H1 (cell line): ENCODE results near the gene NAGA. TPM values are rescaled to one million over a fixed set of nuclear protein-coding genes. Genes with fewer than 3 reads are reported as not detected.

Source experiments
- CTCF ChIA-PET: fragments of 300-600 bp; sonication (Branson Sonifier 250); formaldehyde crosslinking; loops from one replicate; lab custom pipeline; 2021; ENCODE audit not compliant: partially characterized antibody; lab: Charles Lee
- POLR2A ChIA-PET: fragments of 300-600 bp; sonication (Branson Sonifier 250); formaldehyde crosslinking; loops from one replicate; lab custom pipeline; 2021; ENCODE audit warnings: inconsistent platforms; ENCODE audit not compliant: partially characterized antibody; lab: Charles Lee
- DNase-seq, 2 experiments: peaks; one replicate each; pipeline versions ENCODE4 v3.0.0 to v3.0.0-alpha.2; 2010 to 2022; ENCODE audit warnings: low spot score in 2 of 2, low read depth in 1 of 2, mixed read lengths in 1 of 2
- FAIRE-seq: peaks from 2 replicates; lab custom pipeline; 2011; peaks lifted over from hg19 to GRCh38; lab: Jason Lieb, UNC
- H2AFZ ChIP-seq: 2 replicates; pipeline ENCODE4 v1.8.1; 2012; ENCODE audit warnings: low read length, inconsistent platforms
- H2AK5ac ChIP-seq: 2 replicates; pipeline ENCODE4 v1.6.1; 2013; ENCODE audit warnings: low read depth, low read length
- H2BK120ac ChIP-seq: replicated peaks from 2 replicates; pipeline ENCODE3; 2013; ENCODE audit warnings: low read depth, low read length, inconsistent platforms
- H2BK12ac ChIP-seq: 2 replicates; pipeline ENCODE4 v1.6.1; 2013; ENCODE audit warnings: low read depth, low read length
- H2BK15ac ChIP-seq: 2 replicates; pipeline ENCODE4 v1.6.1; 2013; ENCODE audit warnings: low read length
- H2BK20ac ChIP-seq: 2 replicates; pipeline ENCODE4 v1.6.1; 2013; ENCODE audit warnings: low read length
- H2BK5ac ChIP-seq: 2 replicates; pipeline ENCODE4 v1.6.1; 2013; ENCODE audit warnings: low read depth, low read length
- H3K14ac ChIP-seq: 2 replicates; pipeline ENCODE4 v1.6.1; 2013; ENCODE audit warnings: inconsistent platforms; ENCODE audit not compliant: insufficient read length
- H3K18ac ChIP-seq: 2 replicates; pipeline ENCODE4 v1.6.1; 2013; ENCODE audit warnings: low read length; ENCODE audit errors: extremely low read depth
- H3K23ac ChIP-seq: 2 replicates; pipeline ENCODE4 v1.6.1; 2013; ENCODE audit warnings: inconsistent platforms; ENCODE audit not compliant: insufficient read length
- H3K23me2 ChIP-seq: 2 replicates; pipeline ENCODE4 v1.6.1; 2013; ENCODE audit warnings: low read depth, low read length
- H3K27ac ChIP-seq: 2 replicates; pipeline ENCODE4 v1.6.1; 2011; ENCODE audit warnings: low read depth, low read length, inconsistent platforms
- H3K27me3 ChIP-seq, 4 experiments: replicated peaks in 1 of 4; 1 replicate in 1 of 4; 2 replicates in 3 of 4; pipeline versions ENCODE4 v1.6.1 to v1.8.1; 2011 to 2013; ENCODE audit warnings: low read length in 3 of 4, mild to moderate bottlenecking in 3 of 4, inconsistent platforms in 2 of 4, mixed read lengths in 2 of 4, moderate library complexity in 1 of 4; ENCODE audit not compliant: control insufficient read depth in 3 of 4, insufficient read depth in 3 of 4; ENCODE audit errors: extremely low read depth in 1 of 4
- H3K36me3 ChIP-seq, 4 experiments: 2 replicates each; pipeline versions ENCODE4 v1.6.1 to v1.8.1; 2011 to 2013; ENCODE audit warnings: mild to moderate bottlenecking in 4 of 4, low read length in 3 of 4, moderate library complexity in 2 of 4, control low read depth in 1 of 4, inconsistent platforms in 1 of 4; ENCODE audit not compliant: insufficient read depth in 4 of 4, control insufficient read depth in 2 of 4
- H3K4ac ChIP-seq: replicated peaks from 2 replicates; pipeline ENCODE3; 2013; ENCODE audit warnings: low read length, low read depth, mixed read lengths, inconsistent platforms; ENCODE audit not compliant: insufficient read length
- H3K4me1 ChIP-seq, 4 experiments: replicated peaks in 1 of 4; 1 replicate in 1 of 4; 2 replicates in 3 of 4; pipeline versions ENCODE4 v1.6.1 to v1.8.1; 2011 to 2013; ENCODE audit warnings: low read length in 3 of 4, inconsistent platforms in 2 of 4, mixed read lengths in 1 of 4; ENCODE audit not compliant: insufficient read depth in 4 of 4, control insufficient read depth in 3 of 4
- H3K4me2 ChIP-seq, 2 experiments: 2 replicates each; pipeline versions ENCODE4 v1.6.1 to v1.8.1; 2011 to 2013; ENCODE audit warnings: low read depth in 2 of 2, low read length in 2 of 2, control low read depth in 1 of 2, inconsistent platforms in 1 of 2, mild to moderate bottlenecking in 1 of 2; ENCODE audit not compliant: insufficient read depth in 1 of 2
- H3K4me3 ChIP-seq, 4 experiments: fragments of 200-600, 300-600 bp in 1 of 4; sonication (generic), shearing (Covaris generic), sonication (Bioruptor Twin) in 1 of 4; 2 replicates each; pipeline versions ENCODE4 v1.5.1 to v1.8.1; 2011 to 2016; ENCODE audit warnings: low read length in 4 of 4, low read depth in 3 of 4, control low read depth in 2 of 4, inconsistent platforms in 2 of 4, mild to moderate bottlenecking in 2 of 4, mixed read lengths in 1 of 4, moderate library complexity in 1 of 4; ENCODE audit not compliant: insufficient read depth in 2 of 4; ENCODE audit errors: extremely low read depth in 1 of 4
- H3K56ac ChIP-seq: replicated peaks from 2 replicates; pipeline ENCODE3; 2013; ENCODE audit warnings: low read depth, mild to moderate bottlenecking, mixed read lengths, low read length, inconsistent platforms; ENCODE audit not compliant: insufficient read length
- H3K79me1 ChIP-seq: 2 replicates; pipeline ENCODE4 v1.6.1; 2013; ENCODE audit warnings: low read depth, low read length, control low read depth
- H3K79me2 ChIP-seq, 2 experiments: 2 replicates each; pipeline versions ENCODE4 v1.6.1 to v1.8.1; 2012 to 2013; ENCODE audit warnings: low read length in 2 of 2, mild to moderate bottlenecking in 2 of 2, inconsistent platforms in 1 of 2; ENCODE audit not compliant: insufficient read depth in 2 of 2, control insufficient read depth in 1 of 2
- H3K9ac ChIP-seq, 4 experiments: replicated peaks in 1 of 4; 1 replicate in 1 of 4; 2 replicates in 3 of 4; pipeline versions ENCODE4 v1.6.1 to v1.8.1; 2011 to 2013; ENCODE audit warnings: low read depth in 3 of 4, low read length in 3 of 4, control low read depth in 2 of 4, mild to moderate bottlenecking in 2 of 4, moderate library complexity in 2 of 4, inconsistent platforms in 1 of 4; ENCODE audit errors: extremely low read depth in 1 of 4
- H3K9me3 ChIP-seq, 2 experiments: 2 replicates each; pipeline versions ENCODE4 v1.6.1 to v1.8.1; 2012 to 2013; ENCODE audit warnings: mild to moderate bottlenecking in 2 of 2, moderate library complexity in 2 of 2, control low read depth in 1 of 2, inconsistent platforms in 1 of 2, low read depth in 1 of 2, low read length in 1 of 2, mixed read lengths in 1 of 2; ENCODE audit not compliant: insufficient read depth in 2 of 2
- H4K20me1 ChIP-seq, 2 experiments: replicated peaks in 1 of 2; 2 replicates each; pipeline versions ENCODE3 to v1.8.1; 2011 to 2013; ENCODE audit warnings: inconsistent platforms in 2 of 2, low read length in 2 of 2, mild to moderate bottlenecking in 1 of 2; ENCODE audit not compliant: insufficient read depth in 2 of 2, control insufficient read depth in 1 of 2
- H4K5ac ChIP-seq: 2 replicates; pipeline ENCODE4 v1.6.1; 2013; ENCODE audit warnings: low read length, low read depth, mixed read lengths, inconsistent platforms; ENCODE audit not compliant: insufficient read length
- H4K8ac ChIP-seq: 2 replicates; pipeline ENCODE4 v1.8.0; 2013; ENCODE audit warnings: mild to moderate bottlenecking, moderate library complexity, low read length, inconsistent platforms; ENCODE audit not compliant: insufficient read depth; ENCODE audit errors: extremely low read depth
- H4K91ac ChIP-seq: replicated peaks from 2 replicates; pipeline ENCODE3; 2013; ENCODE audit warnings: low read length, mixed read lengths, inconsistent platforms; ENCODE audit not compliant: insufficient read length
- ASH2L ChIP-seq: fragments of 200-600, 300-600 bp; sonication (generic); IDR thresholded peaks from one replicate; pipeline ENCODE4 v1.7.1; 2017; ENCODE audit warnings: low read length
- BACH1 ChIP-seq: IDR thresholded peaks from 2 replicates; pipeline ENCODE4 v1.6.1; 2012; ENCODE audit warnings: low read length, improper control_type of control experiment
- CBX8 ChIP-seq: fragments of 300-800, 300-1000 bp; sonication (generic); IDR thresholded peaks from 2 replicates; pipeline ENCODE4 v1.7.1; 2016; ENCODE audit warnings: low read depth, low read length, borderline replicate concordance
- KDM4A ChIP-seq: IDR thresholded peaks from one replicate; pipeline ENCODE4 v1.7.1; 2012; ENCODE audit warnings: low read depth, mild to moderate bottlenecking, moderate library complexity, low read length, inconsistent platforms; ENCODE audit not compliant: severe bottlenecking
- TCF12 ChIP-seq: IDR thresholded peaks from 2 replicates; pipeline ENCODE4 v1.6.1; 2011; ENCODE audit warnings: low read depth, mild to moderate bottlenecking, low read length
- ZNF274 ChIP-seq: IDR thresholded peaks from 2 replicates; pipeline ENCODE4 v1.7.0; 2012; ENCODE audit warnings: low read length, borderline replicate concordance; ENCODE audit errors: extremely low read depth
- WGBS, 2 experiments: shearing (Covaris generic) in 1 of 2; methylation state at CpG; one replicate each; pipeline versions ENCODE4 v1.1.6 to v1.1.7; 2013 to 2015; ENCODE audit warnings: low lambda C conversion rate in 2 of 2, mixed read lengths in 2 of 2, inconsistent platforms in 1 of 2, low coverage in 1 of 2, missing lambda C conversion rate in 1 of 2; ENCODE audit not compliant: insufficient replicate concordance in 2 of 2, insufficient coverage in 1 of 2, insufficient read length in 1 of 2; ENCODE audit errors: extremely low coverage in 1 of 2, missing lambda C conversion rate in 1 of 2; 5-methylcytosine and 5-hydroxymethylcytosine counted together
- polyA plus RNA-seq, 7 experiments: library from polyadenylated mRNA; depleted of rRNA in 3 of 7; stranded (reverse) in 5 of 7; unstranded in 2 of 7; fragments of >200 nt in 5 of 7; fragments of 200-250 nt in 2 of 7; gene quantifications; 1 replicate in 5 of 7; 2 replicates in 1 of 7; 4 replicates in 1 of 7; pipeline versions ENCODE4 v1.2.1 to v1.2.3, GENCODE V29; 2011 to 2013; ENCODE audit warnings: missing spikeins in 2 of 7, mixed read lengths in 2 of 7
- total RNA-seq: library from RNA; stranded (reverse); fragmentation: NEBNext Ultra II Directional; extraction: Animal tissue kit (Norgen Biotek cat#: 25700); gene quantifications from 2 replicates; pipeline ENCODE4 v1.2.1, GENCODE V29; 2021

NAGA gene
- total and polyA plus RNA-seq, 2 of the 8 experiments (the other 6 are each of a cell fraction or from before 2014, with no cell fraction given): 14.8 to 30.7 TPM

DNA sequence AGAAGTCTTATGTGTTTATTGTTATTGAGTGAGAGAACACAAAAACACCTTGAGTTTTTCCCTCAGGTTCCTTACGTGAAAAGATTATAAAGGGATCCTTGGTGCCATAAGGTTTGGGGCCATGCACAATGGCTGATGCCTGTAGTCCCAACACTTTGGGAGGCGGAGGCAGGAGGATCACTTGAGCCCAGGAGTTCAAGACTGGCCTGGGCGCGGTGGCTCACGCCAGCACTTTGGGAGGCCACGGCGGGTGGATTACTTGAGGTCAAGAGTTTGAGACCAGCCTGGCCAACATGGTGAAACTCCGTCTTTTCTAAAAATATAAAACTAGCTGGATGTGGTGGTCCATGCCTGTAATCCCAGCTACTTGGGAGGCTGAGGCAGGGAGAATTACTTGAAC, 14.3 kb upstream of the NAGA start:
- no peak overlapping the region for H2BK15ac ChIP-seq
- DNase-seq (no peak), FAIRE-seq (no peak)
- H3K56ac ChIP-seq: no peak overlapping the region
- no peak overlapping the region for H2BK5ac ChIP-seq
- no peak overlapping the region for H3K4ac ChIP-seq
- H2BK120ac ChIP-seq: no peak overlapping the region
- H3K79me1 ChIP-seq: peaks cover 7% of the 10 kb centered on the region
- H3K4me1 ChIP-seq: no peaks in the 10 kb centered on the region; a peak in 2 of 7 replicates
- peaks cover 7 to 26% of the 10 kb centered on the region in 2 experiments; a peak in 3 of 4 replicates for H3K79me2 ChIP-seq
- no peak overlapping the region for H3K18ac ChIP-seq
- H3K23me2 ChIP-seq: peaks cover 5% of the 10 kb centered on the region
- POLR2A ChIA-PET: interaction anchor here (0.8 to 2.8 kb wide), 3 partner anchors 9 to 102 kb away, joined by 3 to 9 read pairs (median 4); no protein-coding TSS in a partner anchor
- H3K27me3 ChIP-seq: no peaks in the 10 kb centered on the region
- 96% methylated on average over 8 of the region's 8 CpGs; no CpG with 5 or more reads in 1 of the 2 experiments for WGBS, 2 experiments
- H2AFZ ChIP-seq: no peak overlapping the region
- H4K5ac ChIP-seq: no peak overlapping the region
- H3K9me3 ChIP-seq: no peaks in the 10 kb centered on the region; a peak in 1 of 4 replicates
- no peak overlapping the region for H4K91ac ChIP-seq
- no peak overlapping the region for H4K8ac ChIP-seq
- no peak overlapping the region for H2AK5ac ChIP-seq
- no peak overlapping the region for H3K23ac ChIP-seq
- H3K4me3 ChIP-seq: no peak overlapping the region
- CTCF ChIA-PET: interaction anchor here (0.6 to 1.7 kb wide), 2 partner anchors 32 to 228 kb away, joined by 3 to 5 read pairs; no protein-coding TSS in a partner anchor
- H3K36me3 ChIP-seq: peaks cover 5 to 31% (median 27%) of the 10 kb centered on the region in 4 experiments
- no peak overlapping the region for H2BK12ac ChIP-seq
- peaks cover 0 to 4% of the 10 kb centered on the region in 2 experiments for H4K20me1 ChIP-seq
- no peak overlapping the region for H3K14ac ChIP-seq
- no peak overlapping the region for H3K27ac ChIP-seq
- H3K4me2 ChIP-seq: no peak overlapping the region
- H2BK20ac ChIP-seq: no peak overlapping the region
- H3K9ac ChIP-seq: no peak overlapping the region
- TF ChIP-seq CBX8 (no peak), ZNF274 (no peak), KDM4A (no peak), TCF12 (no peak), ASH2L (no peak), BACH1 (no peak)
